IPS-18a (cell line): ENCODE measurements around the gene SHROOM3.

ENCODE experiments used
- H3K27ac ChIP-seq: one replicate; pipeline ENCODE4 v1.5.1; 2013; ENCODE audit warnings: low read length
- H3K27me3 ChIP-seq: one replicate; pipeline ENCODE4 v1.6.1; 2013; ENCODE audit warnings: mild to moderate bottlenecking, low read length; ENCODE audit not compliant: control insufficient read depth, insufficient read depth
- H3K36me3 ChIP-seq: one replicate; pipeline ENCODE4 v1.6.1; 2013; ENCODE audit warnings: low read depth, low read length; ENCODE audit not compliant: control insufficient read depth
- H3K4me1 ChIP-seq: one replicate; pipeline ENCODE4 v1.6.1; 2013; ENCODE audit warnings: low read depth, low read length; ENCODE audit not compliant: control insufficient read depth
- H3K4me3 ChIP-seq: one replicate; pipeline ENCODE4 v1.5.1; 2013; ENCODE audit warnings: low read length
- H3K9ac ChIP-seq: one replicate; pipeline ENCODE4 v1.6.1; 2013; ENCODE audit warnings: mild to moderate bottlenecking, low read length, moderate library complexity
- H3K9me3 ChIP-seq: one replicate; pipeline ENCODE4 v1.6.1; 2013; ENCODE audit warnings: low read depth, low read length; ENCODE audit not compliant: control insufficient read depth

Gene SHROOM3

GRCh38 chr4:76694056-76694455 is 259.0 kb downstream of the SHROOM3 start:
- Histone ChIP-seq H3K4me3 (no peak overlapping the region), H3K36me3 (no peaks in the 10 kb centered on the region), H3K4me1 (peaks cover 57% of the 10 kb centered on the region), H3K27me3 (no peaks in the 10 kb centered on the region), H3K9ac (no peak overlapping the region), H3K9me3 (no peaks in the 10 kb centered on the region), H3K27ac (no peak overlapping the region)

GRCh38 chr4:76696109-76696508 is 261.1 kb downstream of the SHROOM3 start:
- no peak overlapping the region for H3K27ac ChIP-seq
- H3K4me3 ChIP-seq = peak overlapping the region; percentile 8
- no peaks in the 10 kb centered on the region for H3K27me3 ChIP-seq
- H3K4me1 ChIP-seq = peaks cover 46% of the 10 kb centered on the region
- no peaks in the 10 kb centered on the region for H3K9me3 ChIP-seq
- no peaks in the 10 kb centered on the region for H3K36me3 ChIP-seq
- H3K9ac ChIP-seq = peak overlapping the region; percentile 4

- Histone ChIP-seq H3K27ac (no peak overlapping the region), H3K36me3 (no peaks in the 10 kb centered on the region), H3K9me3 (no peaks in the 10 kb centered on the region), H3K4me3 (no peak overlapping the region), H3K27me3 (no peaks in the 10 kb centered on the region), H3K4me1 (peaks cover 38% of the 10 kb centered on the region), H3K9ac (no peak overlapping the region)
These were observed 262.2 kb downstream of the SHROOM3 start for GRCh38 chr4:76697129-76697803.

- no peak overlapping the region for H3K4me3 ChIP-seq
- H3K36me3 ChIP-seq = no peaks in the 10 kb centered on the region
- H3K9me3 ChIP-seq = no peaks in the 10 kb centered on the region
- no peak overlapping the region for H3K9ac ChIP-seq
- no peak overlapping the region for H3K27ac ChIP-seq
- H3K27me3 ChIP-seq = no peaks in the 10 kb centered on the region
- peaks cover 46% of the 10 kb centered on the region for H3K4me1 ChIP-seq
These were observed 263.1 kb downstream of the SHROOM3 start for GRCh38 chr4:76698141-76698540.

- Histone ChIP-seq H3K36me3 (no peaks in the 10 kb centered on the region), H3K9me3 (no peaks in the 10 kb centered on the region), H3K27me3 (no peaks in the 10 kb centered on the region), H3K4me3 (no peak overlapping the region), H3K4me1 (peaks cover 63% of the 10 kb centered on the region), H3K9ac (no peak overlapping the region), H3K27ac (no peak overlapping the region)
These were observed 264.8 kb downstream of the SHROOM3 start for GRCh38 chr4:76699751-76700310.

- H3K27me3 ChIP-seq = no peaks in the 10 kb centered on the region
- no peaks in the 10 kb centered on the region for H3K36me3 ChIP-seq
- no peak overlapping the region for H3K27ac ChIP-seq
- peaks cover 41% of the 10 kb centered on the region for H3K4me1 ChIP-seq
- H3K4me3 ChIP-seq = no peak overlapping the region
- no peaks in the 10 kb centered on the region for H3K9me3 ChIP-seq
- no peak overlapping the region for H3K9ac ChIP-seq
These were observed 267.6 kb downstream of the SHROOM3 start for GRCh38 chr4:76702440-76703122.

- H3K4me3 ChIP-seq = no peak overlapping the region
- H3K9me3 ChIP-seq = no peaks in the 10 kb centered on the region
- no peak overlapping the region for H3K27ac ChIP-seq
- H3K36me3 ChIP-seq = no peaks in the 10 kb centered on the region
- no peaks in the 10 kb centered on the region for H3K27me3 ChIP-seq
- H3K9ac ChIP-seq = no peak overlapping the region
- H3K4me1 ChIP-seq = peaks cover 36% of the 10 kb centered on the region
These were observed 268.1 kb downstream of the SHROOM3 start for GRCh38 chr4:76703123-76703490.

- Histone ChIP-seq H3K36me3 (no peaks in the 10 kb centered on the region), H3K4me1 (peaks cover 30% of the 10 kb centered on the region), H3K9me3 (no peaks in the 10 kb centered on the region), H3K27me3 (no peaks in the 10 kb centered on the region), H3K4me3 (no peak overlapping the region), H3K27ac (no peak overlapping the region), H3K9ac (no peak overlapping the region)
These were observed 268.6 kb downstream of the SHROOM3 start for GRCh38 chr4:76703676-76704075.

GRCh38 chr4:76704133-76704881 is 269.3 kb downstream of the SHROOM3 start:
- no peak overlapping the region for H3K9ac ChIP-seq
- H3K27ac ChIP-seq = no peak overlapping the region
- H3K27me3 ChIP-seq = no peaks in the 10 kb centered on the region
- H3K36me3 ChIP-seq = no peaks in the 10 kb centered on the region
- no peak overlapping the region for H3K4me3 ChIP-seq
- no peaks in the 10 kb centered on the region for H3K9me3 ChIP-seq
- H3K4me1 ChIP-seq = peaks cover 28% of the 10 kb centered on the region

- Histone ChIP-seq H3K27me3 (no peaks in the 10 kb centered on the region), H3K9me3 (no peaks in the 10 kb centered on the region), H3K4me1 (peaks cover 28% of the 10 kb centered on the region), H3K9ac (no peak overlapping the region), H3K36me3 (peaks cover 5% of the 10 kb centered on the region), H3K4me3 (no peak overlapping the region), H3K27ac (no peak overlapping the region)
These were observed 270.4 kb downstream of the SHROOM3 start for GRCh38 chr4:76705472-76705871.

- no peak overlapping the region for H3K27ac ChIP-seq
- H3K4me1 ChIP-seq = peaks cover 28% of the 10 kb centered on the region
- H3K9ac ChIP-seq = no peak overlapping the region
- H3K4me3 ChIP-seq = no peak overlapping the region
- H3K27me3 ChIP-seq = no peaks in the 10 kb centered on the region
- no peaks in the 10 kb centered on the region for H3K9me3 ChIP-seq
- H3K36me3 ChIP-seq = peaks cover 16% of the 10 kb centered on the region
These were observed 271.6 kb downstream of the SHROOM3 start for GRCh38 chr4:76706581-76706980.
